ENCODE measurements around the gene KCNMA1. TPM values are rescaled to one million over a fixed set of nuclear protein-coding genes. Genes with fewer than 3 reads are reported as not detected.

KCNMA1 gene
- total RNA-seq, 3 donors from 2014 or later, result 0.10 to 0.60 (median 0.18) TPM

DNA sequence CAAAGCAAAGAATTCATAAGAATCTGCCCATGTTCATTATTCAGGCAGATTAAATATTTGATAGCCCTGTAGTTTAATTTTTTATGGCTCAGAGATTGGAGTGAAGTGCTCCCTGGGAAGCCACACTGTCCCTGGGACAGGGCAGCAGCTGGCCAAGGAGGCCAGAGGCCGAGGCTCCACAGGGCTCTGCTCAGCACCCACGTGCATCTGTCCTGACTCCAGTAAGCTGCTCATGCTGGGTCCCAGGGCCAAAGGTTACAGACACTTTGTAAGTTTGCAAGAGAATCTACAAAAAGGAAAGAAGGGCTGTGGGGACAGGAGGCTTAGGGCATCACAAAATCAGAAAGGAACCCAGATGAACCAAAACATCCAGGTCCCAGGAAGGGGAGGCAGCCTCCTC, 155.5 kb downstream of the KCNMA1 start:
- no peak overlapping the region for H3K4me3 Mint-ChIP-seq
- H3K27me3 Mint-ChIP-seq (ENCODE audit: low read depth), result peaks cover 2% of the 10 kb centered on the region
- no peaks in the 10 kb centered on the region for H3K9me3 Mint-ChIP-seq
- no peaks in the 10 kb centered on the region for H3K4me1 Mint-ChIP-seq (ENCODE audit: low read depth)
- ATAC-seq (no peak), DNase-seq (no peak)
- no peaks in the 10 kb centered on the region for H3K36me3 Mint-ChIP-seq (ENCODE audit: insufficient read depth)

DNA sequence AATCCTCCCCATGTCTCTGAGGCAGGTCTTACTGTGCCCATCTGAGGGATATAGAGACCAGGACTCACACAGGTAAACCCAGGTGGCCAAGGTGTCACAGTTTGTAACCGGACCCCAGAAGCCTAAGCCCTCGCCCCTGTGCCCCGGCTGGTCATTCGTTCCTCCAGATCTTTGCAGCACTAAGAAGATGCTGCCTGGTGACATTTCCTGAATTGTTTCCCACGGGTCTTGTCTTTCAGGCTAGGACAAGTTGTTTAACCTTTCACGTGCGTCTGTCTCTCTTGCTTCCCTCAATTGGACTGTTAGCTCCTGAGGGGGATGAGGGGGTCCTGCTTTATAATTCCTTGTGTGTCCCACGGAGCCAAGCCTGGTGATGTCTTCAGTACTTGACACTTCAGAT, 158.0 kb downstream of the KCNMA1 start:
- no peak overlapping the region for H3K4me3 Mint-ChIP-seq
- no peaks in the 10 kb centered on the region for H3K4me1 Mint-ChIP-seq (ENCODE audit: low read depth)
- no peaks in the 10 kb centered on the region for H3K9me3 Mint-ChIP-seq
- no peaks in the 10 kb centered on the region for H3K36me3 Mint-ChIP-seq (ENCODE audit: insufficient read depth)
- ATAC-seq (no peak), DNase-seq (no peak)
- H3K27me3 Mint-ChIP-seq (ENCODE audit: low read depth), result no peaks in the 10 kb centered on the region

DNA sequence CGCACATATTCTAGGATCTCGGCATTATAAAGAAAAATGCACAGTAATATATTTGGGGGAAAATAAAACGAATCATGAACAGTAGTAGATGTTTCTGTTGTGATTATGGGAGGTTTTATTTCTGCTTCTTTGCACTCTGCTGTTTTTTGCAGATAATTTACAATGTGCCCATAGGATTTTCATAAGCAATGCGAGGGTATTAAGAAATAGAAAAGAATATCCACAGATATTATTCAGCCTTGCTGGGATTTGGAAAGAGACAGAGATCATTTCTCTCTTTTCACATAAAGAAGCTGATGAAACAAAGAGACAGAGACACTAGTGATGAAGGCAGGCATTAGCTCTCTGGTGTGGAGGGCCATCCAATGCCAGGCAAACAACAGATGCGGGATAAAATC, 158.6 kb downstream of the KCNMA1 start:
- Mint-ChIP-seq H3K27me3 (ENCODE audit: low read depth) (no peaks in the 10 kb centered on the region), H3K4me3 (no peak overlapping the region), H3K9me3 (no peaks in the 10 kb centered on the region), H3K4me1 (ENCODE audit: low read depth) (no peaks in the 10 kb centered on the region), H3K36me3 (ENCODE audit: insufficient read depth) (no peaks in the 10 kb centered on the region)
- DNase-seq (no peak), ATAC-seq (no peak)

DNA sequence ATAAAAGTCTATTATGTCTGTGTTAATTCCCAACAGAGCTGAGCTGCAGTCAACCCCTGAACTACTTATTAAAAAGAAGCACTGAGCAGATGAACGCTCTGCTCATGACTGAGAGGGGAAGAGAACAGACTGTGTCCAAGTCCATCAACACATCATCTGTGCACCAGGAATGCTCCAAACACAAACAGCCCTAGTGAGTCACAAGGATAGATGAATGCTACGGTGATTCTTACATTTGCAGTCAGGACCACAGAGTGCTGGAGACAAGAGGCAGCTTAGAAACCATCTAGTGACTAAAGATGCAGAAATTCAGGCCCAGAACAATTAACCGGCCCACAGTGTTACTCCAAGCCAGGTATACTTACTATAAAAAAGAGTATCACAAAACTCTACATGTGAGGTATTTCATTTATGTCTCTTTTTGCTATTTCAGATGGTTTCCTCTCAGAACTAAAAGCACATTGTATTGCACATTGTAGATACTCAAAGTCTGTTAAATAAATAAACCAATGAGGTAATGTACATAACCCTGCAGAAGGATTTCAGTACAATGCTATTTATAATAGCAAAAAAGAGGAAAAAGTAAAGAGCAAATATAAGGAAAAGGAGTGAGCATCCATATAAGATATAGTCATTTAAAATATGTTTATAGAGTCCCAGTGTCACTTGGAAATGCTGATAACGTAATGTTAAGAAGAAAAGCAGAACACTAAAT, 159.2 kb downstream of the KCNMA1 start:
- no peaks in the 10 kb centered on the region for H3K27me3 Mint-ChIP-seq (ENCODE audit: low read depth)
- H3K4me3 Mint-ChIP-seq, result no peak overlapping the region
- DNase-seq (no peak), ATAC-seq (no peak)
- H3K36me3 Mint-ChIP-seq (ENCODE audit: insufficient read depth), result no peaks in the 10 kb centered on the region
- no peaks in the 10 kb centered on the region for H3K9me3 Mint-ChIP-seq
- no peaks in the 10 kb centered on the region for H3K4me1 Mint-ChIP-seq (ENCODE audit: low read depth)

DNA sequence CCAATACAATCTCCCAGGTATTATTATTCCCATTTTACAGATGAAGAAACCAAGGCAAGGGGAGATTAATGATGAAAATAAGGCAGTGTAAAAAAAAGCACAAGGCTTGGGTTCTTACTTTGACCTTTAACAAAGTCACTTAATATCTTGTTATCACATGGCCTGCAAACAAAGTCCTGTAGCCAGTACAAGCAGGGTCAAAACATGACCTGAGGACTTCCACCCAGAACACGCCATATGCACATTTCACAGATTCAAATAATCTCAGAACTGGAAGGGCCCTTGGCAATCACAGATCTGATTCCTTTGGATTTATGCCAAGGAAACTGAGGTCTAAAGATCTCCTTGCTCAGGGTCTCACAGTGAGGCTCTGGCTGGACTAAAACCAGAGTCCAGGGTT, 162.1 kb downstream of the KCNMA1 start:
- Mint-ChIP-seq H3K9me3 (no peaks in the 10 kb centered on the region), H3K4me3 (no peak overlapping the region), H3K27me3 (ENCODE audit: low read depth) (no peaks in the 10 kb centered on the region), H3K36me3 (ENCODE audit: insufficient read depth) (no peaks in the 10 kb centered on the region), H3K4me1 (ENCODE audit: low read depth) (no peaks in the 10 kb centered on the region)
- no peak for ATAC-seq
- DNase-seq, result no peak

DNA sequence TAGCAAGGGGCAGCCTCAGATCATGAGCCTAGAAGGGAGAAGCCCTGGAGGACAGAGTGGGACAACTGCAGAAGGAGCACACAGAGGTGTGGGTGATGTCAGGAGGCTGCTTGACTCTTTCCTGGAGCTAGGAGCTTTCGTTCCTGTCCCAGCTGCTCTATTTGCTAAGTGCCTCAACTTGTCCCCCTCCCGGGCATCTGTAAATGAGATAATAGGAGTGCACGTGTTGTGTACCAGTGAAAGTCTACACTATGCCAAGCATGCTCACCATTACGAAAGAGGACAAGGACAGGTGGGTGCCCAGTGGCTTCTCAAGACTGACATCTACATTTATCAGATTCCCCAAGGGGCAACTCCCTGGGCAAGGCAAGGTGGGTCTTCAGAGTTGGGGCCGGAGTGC, 162.7 kb downstream of the KCNMA1 start:
- DNase-seq (no peak), ATAC-seq (no peak)
- no peaks in the 10 kb centered on the region for H3K4me1 Mint-ChIP-seq (ENCODE audit: low read depth)
- H3K36me3 Mint-ChIP-seq (ENCODE audit: insufficient read depth), result no peaks in the 10 kb centered on the region
- H3K4me3 Mint-ChIP-seq, result no peak overlapping the region
- H3K27me3 Mint-ChIP-seq (ENCODE audit: low read depth), result no peaks in the 10 kb centered on the region
- H3K9me3 Mint-ChIP-seq, result no peaks in the 10 kb centered on the region

DNA sequence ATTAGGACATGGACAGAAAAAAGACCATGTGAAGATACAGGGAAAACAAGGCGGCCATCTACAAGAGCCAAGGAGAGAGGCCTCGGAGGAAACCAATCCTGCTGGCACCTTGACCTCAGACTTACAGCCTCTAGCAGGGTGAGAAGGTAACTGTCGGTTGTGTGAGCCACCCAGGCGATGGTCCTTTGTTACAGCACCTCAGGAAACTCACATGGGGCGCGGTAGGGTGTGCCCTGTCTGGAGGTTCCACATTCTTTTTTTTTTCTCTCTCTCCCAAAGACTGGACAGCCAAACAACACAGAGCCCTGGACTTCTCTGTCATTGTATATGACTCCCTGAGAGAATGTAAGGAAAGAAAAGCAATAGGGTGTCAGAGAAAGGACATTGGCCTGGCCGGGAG, 163.2 kb downstream of the KCNMA1 start:
- Mint-ChIP-seq H3K36me3 (ENCODE audit: insufficient read depth) (no peaks in the 10 kb centered on the region), H3K4me3 (no peak overlapping the region), H3K27me3 (ENCODE audit: low read depth) (no peaks in the 10 kb centered on the region), H3K4me1 (ENCODE audit: low read depth) (no peaks in the 10 kb centered on the region), H3K9me3 (no peaks in the 10 kb centered on the region)
- no peak for DNase-seq
- no peak for ATAC-seq

DNA sequence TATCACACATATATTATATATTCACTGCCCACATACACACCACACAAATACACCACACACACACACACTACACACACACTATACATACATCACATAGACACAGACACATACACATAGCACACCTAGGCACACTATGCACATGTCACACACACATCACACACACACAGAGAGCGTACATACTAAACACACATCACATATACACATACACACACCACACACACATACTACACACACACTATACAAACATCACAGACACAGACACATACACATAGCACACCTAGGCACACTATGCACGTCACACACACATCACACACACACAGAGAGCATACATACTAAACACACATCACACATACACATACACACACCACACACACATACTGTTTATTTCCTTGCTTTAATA, 165.5 kb downstream of the KCNMA1 start:
- no peaks in the 10 kb centered on the region for H3K9me3 Mint-ChIP-seq
- H3K36me3 Mint-ChIP-seq (ENCODE audit: insufficient read depth), result no peaks in the 10 kb centered on the region
- ATAC-seq (no peak), DNase-seq (no peak)
- no peak overlapping the region for H3K4me3 Mint-ChIP-seq
- H3K27me3 Mint-ChIP-seq (ENCODE audit: low read depth), result no peaks in the 10 kb centered on the region
- H3K4me1 Mint-ChIP-seq (ENCODE audit: low read depth), result no peaks in the 10 kb centered on the region

DNA sequence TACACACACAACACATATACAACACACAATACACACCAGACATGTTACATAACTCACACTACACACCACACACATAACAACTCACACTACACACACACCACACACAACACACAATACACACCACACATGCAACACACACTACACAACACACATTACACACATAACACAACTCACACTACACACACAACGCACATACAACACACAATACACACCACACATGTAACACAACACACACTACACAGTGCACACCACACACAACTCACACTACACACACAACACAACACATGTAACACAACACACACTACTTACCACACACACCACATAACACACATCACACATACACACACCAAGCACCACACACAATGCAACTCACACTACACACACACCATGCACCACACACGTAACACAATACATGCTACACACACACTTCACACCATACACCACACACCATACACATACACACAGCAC, 166.5 kb downstream of the KCNMA1 start:
- H3K36me3 Mint-ChIP-seq (ENCODE audit: insufficient read depth), result no peaks in the 10 kb centered on the region
- ATAC-seq (no peak), DNase-seq (no peak)
- no peaks in the 10 kb centered on the region for H3K4me1 Mint-ChIP-seq (ENCODE audit: low read depth)
- no peaks in the 10 kb centered on the region for H3K27me3 Mint-ChIP-seq (ENCODE audit: low read depth)
- H3K4me3 Mint-ChIP-seq, result no peak overlapping the region
- no peaks in the 10 kb centered on the region for H3K9me3 Mint-ChIP-seq

DNA sequence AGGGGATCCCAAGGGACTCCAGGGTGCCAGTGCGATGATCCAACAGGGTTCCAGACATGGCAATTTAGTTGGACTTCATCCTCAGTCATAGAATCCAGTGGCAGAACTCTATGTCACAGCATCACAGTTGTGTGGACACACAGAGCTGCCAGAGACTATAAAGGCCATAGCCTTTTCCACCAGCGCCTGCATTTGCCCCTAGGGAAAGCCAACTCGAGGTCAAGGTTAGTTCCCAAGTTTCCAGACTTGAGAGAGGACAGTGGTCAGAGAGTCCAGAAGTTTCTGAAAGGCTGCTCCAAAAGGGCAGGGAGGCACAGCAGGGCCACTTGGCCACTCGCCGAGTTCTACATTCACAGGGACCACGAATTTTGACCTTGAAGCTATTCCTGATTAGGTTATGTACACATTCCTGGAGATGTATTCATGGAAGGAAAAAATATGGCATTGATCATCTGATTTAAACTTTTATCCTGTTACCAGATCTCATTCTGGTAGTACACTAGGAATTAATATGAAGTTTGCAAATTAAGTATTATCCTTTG, 170.1 kb downstream of the KCNMA1 start:
- no peaks in the 10 kb centered on the region for H3K27me3 Mint-ChIP-seq (ENCODE audit: low read depth)
- no peaks in the 10 kb centered on the region for H3K9me3 Mint-ChIP-seq
- H3K4me3 Mint-ChIP-seq, result no peak overlapping the region
- H3K36me3 Mint-ChIP-seq (ENCODE audit: insufficient read depth), result no peaks in the 10 kb centered on the region
- no peaks in the 10 kb centered on the region for H3K4me1 Mint-ChIP-seq (ENCODE audit: low read depth)
- no peak for DNase-seq
- ATAC-seq, result no peak

DNA sequence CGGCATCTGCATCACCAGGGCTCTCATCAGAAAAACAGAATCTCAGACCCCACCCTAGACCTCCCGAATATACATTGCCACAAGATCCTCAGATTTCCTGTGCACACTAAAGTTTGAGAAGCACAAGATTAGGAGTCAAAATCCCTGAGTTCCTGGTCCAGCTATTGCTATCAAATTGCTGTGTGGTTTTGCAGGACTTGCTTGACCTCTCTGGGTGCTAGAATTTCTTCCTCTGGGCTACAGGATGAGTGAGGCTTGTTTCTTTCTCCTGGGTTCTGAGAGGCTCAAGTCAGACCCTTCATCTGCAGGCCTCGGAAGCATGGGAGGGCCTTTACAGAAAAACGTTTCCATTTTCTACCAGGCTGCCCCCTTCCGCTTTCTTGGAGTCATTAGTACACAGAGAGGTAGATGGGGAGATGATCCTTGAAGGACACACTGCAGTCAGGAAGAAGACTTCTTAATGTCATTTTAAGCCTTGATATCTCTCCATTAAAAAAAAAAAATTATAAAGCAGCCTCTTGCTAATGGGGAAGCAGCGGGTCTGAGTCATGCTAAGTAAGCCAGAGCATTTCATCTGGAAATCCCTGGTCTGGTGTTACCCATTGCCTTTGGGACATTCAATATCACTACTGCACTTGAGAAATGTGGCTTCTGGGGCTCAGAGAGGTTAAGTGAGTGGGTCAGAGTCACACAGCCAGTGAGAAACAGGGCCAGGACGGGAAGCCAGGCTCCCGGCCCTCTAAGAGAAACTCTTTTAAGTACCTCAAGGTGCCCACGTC, 173.5 kb downstream of the KCNMA1 start:
- ATAC-seq, result no peak
- no peak for DNase-seq
- peaks cover under 1% of the 10 kb centered on the region for H3K27me3 Mint-ChIP-seq (ENCODE audit: low read depth)
- no peaks in the 10 kb centered on the region for H3K36me3 Mint-ChIP-seq (ENCODE audit: insufficient read depth)
- H3K4me1 Mint-ChIP-seq (ENCODE audit: low read depth), result no peaks in the 10 kb centered on the region
- H3K4me3 Mint-ChIP-seq, result no peak overlapping the region
- no peaks in the 10 kb centered on the region for H3K9me3 Mint-ChIP-seq

DNA sequence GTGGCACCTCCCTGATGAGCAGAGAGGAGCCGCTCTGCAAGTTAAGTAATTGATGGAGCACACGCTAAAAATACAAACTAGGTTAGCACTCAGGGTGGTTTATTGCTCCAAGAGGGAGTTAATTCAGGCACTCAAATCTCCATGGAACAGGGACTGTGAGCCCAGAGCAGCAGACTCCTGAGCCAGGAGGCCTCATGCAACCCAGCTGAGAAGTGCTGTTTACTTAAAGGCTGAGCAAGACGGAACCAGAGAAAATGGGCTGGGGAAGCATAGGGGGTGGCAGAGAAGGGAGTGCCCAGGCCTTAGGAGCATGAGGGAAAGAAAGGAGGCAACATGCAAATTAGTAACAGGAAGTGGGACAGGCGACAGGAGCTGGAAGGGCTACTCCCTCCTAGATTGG, 174.1 kb downstream of the KCNMA1 start:
- Mint-ChIP-seq H3K9me3 (no peaks in the 10 kb centered on the region), H3K36me3 (ENCODE audit: insufficient read depth) (no peaks in the 10 kb centered on the region), H3K27me3 (ENCODE audit: low read depth) (peaks cover 4% of the 10 kb centered on the region), H3K4me1 (ENCODE audit: low read depth) (no peaks in the 10 kb centered on the region), H3K4me3 (no peak overlapping the region)
- ATAC-seq (no peak), DNase-seq (no peak)

DNA sequence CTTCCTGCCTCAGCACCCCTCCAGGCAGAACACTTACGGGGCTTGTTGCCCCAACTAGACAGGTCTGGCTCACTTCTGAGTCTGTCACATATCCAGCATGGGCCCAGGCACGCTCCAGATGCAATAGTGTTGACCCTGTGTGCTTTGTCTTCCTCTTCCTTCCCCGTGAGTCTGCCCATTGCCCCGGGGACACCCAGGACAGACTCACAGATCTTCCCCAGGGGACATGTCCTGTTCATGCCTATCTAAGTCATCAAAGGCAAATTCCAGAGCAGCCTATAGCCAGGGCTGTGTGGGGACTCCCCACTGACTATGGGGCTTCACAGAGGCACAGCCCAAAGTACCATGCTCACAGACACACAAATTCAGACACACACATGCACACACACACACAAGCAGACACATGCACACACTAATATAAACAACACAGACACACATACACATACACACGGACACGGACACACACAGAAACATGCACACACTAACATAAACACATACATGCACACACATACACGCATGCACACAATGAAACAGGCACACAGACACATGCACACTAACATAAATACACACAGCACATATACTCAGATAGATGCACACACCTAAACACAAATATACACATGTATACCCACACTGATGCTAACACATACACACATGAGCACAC, 175.8 kb downstream of the KCNMA1 start:
- DNase-seq (no peak), ATAC-seq (no peak)
- no peaks in the 10 kb centered on the region for H3K9me3 Mint-ChIP-seq
- no peaks in the 10 kb centered on the region for H3K36me3 Mint-ChIP-seq (ENCODE audit: insufficient read depth)
- H3K4me3 Mint-ChIP-seq, result no peak overlapping the region
- H3K27me3 Mint-ChIP-seq (ENCODE audit: low read depth), result peaks cover 4% of the 10 kb centered on the region
- H3K4me1 Mint-ChIP-seq (ENCODE audit: low read depth), result no peaks in the 10 kb centered on the region

DNA sequence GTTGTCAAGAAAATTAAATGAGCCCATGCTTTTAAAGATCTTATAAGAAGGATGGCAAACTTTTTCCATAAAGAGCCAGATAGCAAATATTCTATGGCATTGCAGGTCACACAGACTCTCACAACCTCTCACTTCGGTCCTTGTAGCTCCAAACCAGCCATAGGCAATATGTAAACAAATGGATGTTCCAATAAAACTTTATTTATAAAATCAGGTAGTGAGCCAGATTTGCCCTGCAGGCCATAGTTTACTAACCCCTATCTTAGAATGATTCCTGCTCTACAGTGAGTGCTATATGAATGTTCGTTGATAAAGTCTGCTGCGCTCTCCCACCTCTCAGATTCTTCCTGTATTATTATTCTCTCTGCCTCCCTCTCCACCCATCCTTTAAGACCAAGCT, 177.7 kb downstream of the KCNMA1 start:
- H3K4me3 Mint-ChIP-seq, result no peak overlapping the region
- H3K36me3 Mint-ChIP-seq (ENCODE audit: insufficient read depth), result no peaks in the 10 kb centered on the region
- ATAC-seq, result no peak
- H3K27me3 Mint-ChIP-seq (ENCODE audit: low read depth), result peaks cover 4% of the 10 kb centered on the region
- H3K9me3 Mint-ChIP-seq, result no peaks in the 10 kb centered on the region
- DNase-seq, result no peak
- H3K4me1 Mint-ChIP-seq (ENCODE audit: low read depth), result no peaks in the 10 kb centered on the region
